Breast epithelium (tissue), 3 donors: ENCODE data around the gene PDIA2.

Experiments
- CTCF ChIP-seq, 3 donors: fragments of 450-650 bp; IDR thresholded peaks; one replicate each; pipeline ENCODE4 v1.5.1; 2016 to 2017; ENCODE audit warnings: antibody characterized with exemption in 3 of 3, mild to moderate bottlenecking in 3 of 3, moderate library complexity in 3 of 3
- POLR2AphosphoS5 ChIP-seq, 3 donors: sonication (generic); formaldehyde crosslinking; IDR thresholded peaks; one replicate each; pipeline ENCODE4 v1.6.1; 2017; ENCODE audit warnings: antibody characterized with exemption in 3 of 3

GRCh38 chr16:296276-296675 is 13.3 kb downstream of the PDIA2 start:
- TF ChIP-seq CTCF (IDR thresholded peaks at IDR 0.05) (no peak), POLR2AphosphoS5 (IDR thresholded peaks at IDR 0.05) (no peak)
